ENCODE results near the gene HNRNPK. TPM values are rescaled to one million over a fixed set of nuclear protein-coding genes. Genes with fewer than 3 reads are reported as not detected.

Gene HNRNPK
- total and polyA plus RNA-seq, 2 of the 13 experiments (the other 11 are each of a cell fraction or from before 2014, with no cell fraction given) = 321 to 712 TPM

GRCh38 chr9:83979812-83980394 is at the start of gene HNRNPK (continued):
- TF ChIP-seq ZNF800 (CRISPR knock-in tag; IDR thresholded peaks at IDR 0.05) (no peak), HNRNPUL1 (IDR thresholded peaks at IDR 0.05; ENCODE audit: low read depth, low read length) (0 out of 2 replicates have a peak, but pooled peaks have one; percentile 45), ZNF652 (CRISPR knock-in tag; IDR thresholded peaks at IDR 0.05; ENCODE audit: borderline replicate concordance, low read depth) (no peak), NFE2L1 (CRISPR knock-in tag; IDR thresholded peaks at IDR 0.05; ENCODE audit: borderline replicate concordance) (no peak), ZNF891 (CRISPR knock-in tag; IDR thresholded peaks at IDR 0.05) (no peak), ZMAT5 (CRISPR knock-in tag; IDR thresholded peaks at IDR 0.05; ENCODE audit: borderline replicate concordance, low read depth) (no peak), REPIN1 (CRISPR knock-in tag; IDR thresholded peaks at IDR 0.05; ENCODE audit: borderline replicate concordance, low read depth) (no peak; the same call in 1 of the 2 replicates), ZMYM3 (CRISPR knock-in tag; IDR thresholded peaks at IDR 0.05) (no peak), MIER2 (CRISPR knock-in tag; IDR thresholded peaks at IDR 0.05) (no peak), PHB2 (IDR thresholded peaks at IDR 0.05; ENCODE audit: partially characterized antibody) (no peak), SIN3A (IDR thresholded peaks at IDR 0.05; ENCODE audit: borderline replicate concordance, low read depth, low read length) (no peak; the same call in 1 of the 2 replicates), ZFP37 (CRISPR knock-in tag; IDR thresholded peaks at IDR 0.05; ENCODE audit: borderline replicate concordance) (no peak), SP140L (CRISPR knock-in tag; IDR thresholded peaks at IDR 0.05; ENCODE audit: borderline replicate concordance) (no peak), HNF4A (CRISPR knock-in tag; IDR thresholded peaks at IDR 0.05) (no peak), FOXJ3 (CRISPR knock-in tag; IDR thresholded peaks at IDR 0.05; ENCODE audit: borderline replicate concordance) (no peak; the same call in 1 of the 2 replicates), ZNF251 (CRISPR knock-in tag; IDR thresholded peaks at IDR 0.05) (no peak), MEIS1 (CRISPR knock-in tag; IDR thresholded peaks at IDR 0.05; ENCODE audit: borderline replicate concordance) (peak; percentile 56; the same call in 1 of the 2 replicates)

Data from HepG2 (cell line).